HCT116 (cell line): ENCODE results near the gene S100Z. TPM values are rescaled to one million over a fixed set of nuclear protein-coding genes. Genes with fewer than 3 reads are reported as not detected.
"Not testable (repeated sequence)": the region's sequence is repeated elsewhere in the genome, so short reads cannot be mapped to it uniquely, and the experiment has no call there.

Experiments used
- ATAC-seq: fragments of 200-7000 bp; cut with Tn5 transposase; 2 replicates; pipeline ENCODE4 v1.9.1; 2020; ENCODE audit warnings: mild to moderate bottlenecking, moderate library complexity
- BruUV-seq: library from RNA; stranded (reverse); fragments of 400-500 nt; replicated peaks from 2 replicates; lab custom pipeline; 2021; lab: Mats Ljungman, UMichigan
- CTCF ChIA-PET: fragments of 300-600 bp; sonication (Branson Sonifier 250); formaldehyde crosslinking; loops from one replicate; lab custom pipeline; 2021; ENCODE audit warnings: antibody characterized with exemption; lab: Charles Lee
- POLR2A ChIA-PET: fragments of 300-600, 350-600 bp; sonication (Branson Sonifier 250); formaldehyde crosslinking; loops from one replicate; lab custom pipeline; 2021; ENCODE audit warnings: antibody characterized with exemption; lab: Charles Lee
- RAD21 ChIA-PET, 2 experiments: fragments of 300-600 bp; sonication (Branson Sonifier 250); formaldehyde crosslinking; loops; one replicate each; lab custom pipeline; 2023; ENCODE audit warnings: low total read pairs in 2 of 2; ENCODE audit not compliant: uncharacterized antibody in 2 of 2, unreplicated experiment in 2 of 2, low non-redundant PET in 1 of 2; lab: Charles Lee
- DNase-seq: peaks from one replicate; pipeline ENCODE4 v3.0.0-alpha.2; 2010; ENCODE audit warnings: low read depth, low spot score
- H2AFZ ChIP-seq: fragments of 200-600 bp; shearing (Covaris generic), sonication (generic); 2 replicates; pipeline ENCODE4 v1.6.1; 2017; ENCODE audit warnings: low read depth, mixed run types, mixed read lengths, antibody characterized with exemption, low read length; ENCODE audit not compliant: poor library complexity, severe bottlenecking
- H3K27ac ChIP-seq: 2 replicates; pipeline ENCODE4 v1.5.1; 2012; ENCODE audit warnings: low read depth, low read length
- H3K27me3 ChIP-seq: fragments of 200-600 bp; sonication (generic); 2 replicates; pipeline ENCODE4 v1.6.1; 2016; ENCODE audit warnings: mixed run types, low read length, mixed read lengths; ENCODE audit not compliant: insufficient read depth
- H3K36me3 ChIP-seq, 2 experiments: fragments of 200-500 bp in 1 of 2; fragments of 200-600 bp in 1 of 2; sonication (Bioruptor generic) in 1 of 2; sonication (generic) in 1 of 2; 2 replicates each; pipeline versions ENCODE4 v1.5.1 to v1.6.1; 2014 to 2016; ENCODE audit warnings: low read length in 2 of 2, inconsistent platforms in 1 of 2, mixed read lengths in 1 of 2, mixed run types in 1 of 2; ENCODE audit not compliant: insufficient read depth in 2 of 2, control insufficient read depth in 1 of 2
- H3K4me1 ChIP-seq, 2 experiments: fragments of 200-600 bp in 1 of 2; sonication (generic) in 1 of 2; 2 replicates each; pipeline versions ENCODE4 v1.5.1 to v1.6.1; 2012 to 2017; ENCODE audit warnings: low read length in 2 of 2, inconsistent platforms in 1 of 2, mild to moderate bottlenecking in 1 of 2, mixed read lengths in 1 of 2, mixed run types in 1 of 2, moderate library complexity in 1 of 2; ENCODE audit not compliant: insufficient read depth in 2 of 2, control insufficient read depth in 1 of 2
- H3K4me2 ChIP-seq: fragments of 200-600 bp; sonication (generic); 2 replicates; pipeline ENCODE4 v1.6.1; 2017; ENCODE audit warnings: mixed run types, low read length, mixed read lengths
- H3K4me3 ChIP-seq, 2 experiments: fragments of 200-600 bp in 1 of 2; sonication (generic) in 1 of 2; replicated peaks in 1 of 2; 2 replicates each; pipeline ENCODE4 v1.5.1; 2011 to 2016; ENCODE audit warnings: low read length in 2 of 2, control low read depth in 1 of 2, low read depth in 1 of 2, mild to moderate bottlenecking in 1 of 2, mixed read lengths in 1 of 2, mixed run types in 1 of 2
- H3K79me2 ChIP-seq: fragments of 200-600 bp; sonication (generic); 2 replicates; pipeline ENCODE4 v1.6.1; 2017; ENCODE audit warnings: mild to moderate bottlenecking, mixed run types, low read length, moderate library complexity, mixed read lengths; ENCODE audit not compliant: insufficient read depth
- H3K9ac ChIP-seq: fragments of 200-600 bp; sonication (generic); 2 replicates; pipeline ENCODE4 v1.6.1; 2016; ENCODE audit warnings: low read length, mixed read lengths
- H3K9me2 ChIP-seq: fragments of 200-600 bp; sonication (generic), shearing (Covaris generic); 2 replicates; pipeline ENCODE4 v1.6.1; 2017; ENCODE audit warnings: mixed run types, mild to moderate bottlenecking, moderate library complexity; ENCODE audit not compliant: insufficient read depth
- H3K9me3 ChIP-seq, 2 experiments: fragments of 200-500 bp in 1 of 2; fragments of 200-600 bp in 1 of 2; sonication (Bioruptor generic) in 1 of 2; sonication (generic) in 1 of 2; 2 replicates each; pipeline ENCODE4 v1.6.1; 2014 to 2017; ENCODE audit warnings: low read length in 2 of 2, mixed read lengths in 2 of 2, inconsistent platforms in 1 of 2, low read depth in 1 of 2, mild to moderate bottlenecking in 1 of 2, mixed run types in 1 of 2, moderate library complexity in 1 of 2; ENCODE audit not compliant: control insufficient read depth in 1 of 2, insufficient read depth in 1 of 2
- H4K20me1 ChIP-seq: fragments of 200-600 bp; sonication (generic), shearing (Covaris generic); 2 replicates; pipeline ENCODE4 v1.6.1; 2017; ENCODE audit warnings: mixed run types, mild to moderate bottlenecking, moderate library complexity; ENCODE audit not compliant: insufficient read depth
- ELF1 ChIP-seq: IDR thresholded peaks from 2 replicates; pipeline ENCODE4 v1.6.1; 2012; ENCODE audit warnings: low read depth, borderline replicate concordance
- FOSL1 ChIP-seq: IDR thresholded peaks from 2 replicates; pipeline ENCODE4 v1.6.1; 2012; ENCODE audit warnings: low read depth
- JUND ChIP-seq: IDR thresholded peaks from 2 replicates; pipeline ENCODE4 v1.6.1; 2012
- SIN3A ChIP-seq: IDR thresholded peaks from 2 replicates; pipeline ENCODE4 v1.6.1; 2012; ENCODE audit warnings: low read depth
- SP1 ChIP-seq: IDR thresholded peaks from 2 replicates; pipeline ENCODE4 v1.6.1; 2012; ENCODE audit warnings: low read depth
- TCF7L2 ChIP-seq: IDR thresholded peaks from 2 replicates; pipeline ENCODE4 v1.7.0; 2011; ENCODE audit warnings: borderline replicate concordance, inconsistent platforms; ENCODE audit not compliant: insufficient read depth, insufficient read length; ENCODE audit errors: extremely low read depth
- ZFX ChIP-seq: fragments of 450-650 bp; IDR thresholded peaks from 2 replicates; pipeline ENCODE4 v1.6.1; 2017
- intact Hi-C: fragments of 100-400 bp; cut with micrococcal nuclease; formaldehyde crosslinking; loops from 2 replicates; pipeline ENCODE4 v1.10.0; 2022
- total RNA-seq: library from RNA; stranded (reverse); gene quantifications from one replicate; pipeline ENCODE4 v1.2.1, GENCODE V29; 2021; ENCODE audit not compliant: unreplicated experiment
- TF ChIP-seq, protein P1 (sequence below), 3 experiments: fragments of 200-600 bp in 1 of 3; sonication (generic) in 1 of 3; IDR thresholded peaks in 2 of 3; conservative IDR thresholded peaks in 1 of 3; 2 replicates each; pipeline ENCODE4 v1.5.1; 2012 to 2017; ENCODE audit warnings: low read depth in 2 of 3, low read length in 2 of 3, antibody characterized with exemption in 1 of 3, borderline replicate concordance in 1 of 3, control low read depth in 1 of 3, mild to moderate bottlenecking in 1 of 3, mixed read lengths in 1 of 3, mixed run types in 1 of 3, moderate library complexity in 1 of 3; ENCODE audit not compliant: insufficient read depth in 1 of 3

The S100Z gene
- total RNA-seq, 1 experiment from 2014 or later, result not detected

DNA sequence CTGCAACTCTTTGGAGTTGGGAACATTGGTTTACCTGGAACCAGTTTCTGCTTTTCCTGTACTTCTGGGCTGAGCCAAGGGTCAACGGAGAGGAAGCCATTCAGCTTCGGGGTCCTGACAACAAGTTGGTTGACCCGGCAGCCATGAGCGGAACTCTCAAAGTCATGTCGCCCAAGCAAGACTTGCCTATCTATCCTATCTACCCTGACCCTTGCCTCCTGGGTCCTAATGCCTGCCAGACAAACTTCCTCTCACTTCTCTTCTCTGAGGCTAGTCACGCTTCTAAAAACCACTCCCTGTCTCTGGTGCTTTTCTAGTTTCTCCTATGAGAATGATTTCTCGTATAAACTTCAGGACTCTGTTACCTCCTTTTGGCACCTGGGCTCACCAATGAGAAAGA lies 58.4 kb downstream of the S100Z start:
- CTCF ChIA-PET, result no interaction called here
- H4K20me1 ChIP-seq, result no peaks in the 10 kb centered on the region
- no peaks in the 10 kb centered on the region for H3K9me3 ChIP-seq
- H3K27ac ChIP-seq, result no peak overlapping the region
- DNase-seq (no peak), ATAC-seq (no peak)
- no peaks in the 10 kb centered on the region for H3K36me3 ChIP-seq
- RAD21 ChIA-PET, result no interaction called here
- no peak overlapping the region for H3K4me3 ChIP-seq
- H3K9me2 ChIP-seq, result no peaks in the 10 kb centered on the region
- no peaks in the 10 kb centered on the region for H3K27me3 ChIP-seq
- no peaks in the 10 kb centered on the region for H3K79me2 ChIP-seq
- H3K4me2 ChIP-seq, result no peak overlapping the region
- BruUV-seq, result no TSS peak
- no peak overlapping the region for H3K9ac ChIP-seq
- POLR2A ChIA-PET, result no interaction called here
- H3K4me1 ChIP-seq, result no peaks in the 10 kb centered on the region
- intact Hi-C loops, result no loop called here
- no peak overlapping the region for H2AFZ ChIP-seq
- TF ChIP-seq JUND (no peak), FOSL1 (no peak), SP1 (no peak), ZFX (no peak), TCF7L2 (no peak), SIN3A (no peak), ELF1 (no peak)
- TF ChIP-seq, protein P1, sequence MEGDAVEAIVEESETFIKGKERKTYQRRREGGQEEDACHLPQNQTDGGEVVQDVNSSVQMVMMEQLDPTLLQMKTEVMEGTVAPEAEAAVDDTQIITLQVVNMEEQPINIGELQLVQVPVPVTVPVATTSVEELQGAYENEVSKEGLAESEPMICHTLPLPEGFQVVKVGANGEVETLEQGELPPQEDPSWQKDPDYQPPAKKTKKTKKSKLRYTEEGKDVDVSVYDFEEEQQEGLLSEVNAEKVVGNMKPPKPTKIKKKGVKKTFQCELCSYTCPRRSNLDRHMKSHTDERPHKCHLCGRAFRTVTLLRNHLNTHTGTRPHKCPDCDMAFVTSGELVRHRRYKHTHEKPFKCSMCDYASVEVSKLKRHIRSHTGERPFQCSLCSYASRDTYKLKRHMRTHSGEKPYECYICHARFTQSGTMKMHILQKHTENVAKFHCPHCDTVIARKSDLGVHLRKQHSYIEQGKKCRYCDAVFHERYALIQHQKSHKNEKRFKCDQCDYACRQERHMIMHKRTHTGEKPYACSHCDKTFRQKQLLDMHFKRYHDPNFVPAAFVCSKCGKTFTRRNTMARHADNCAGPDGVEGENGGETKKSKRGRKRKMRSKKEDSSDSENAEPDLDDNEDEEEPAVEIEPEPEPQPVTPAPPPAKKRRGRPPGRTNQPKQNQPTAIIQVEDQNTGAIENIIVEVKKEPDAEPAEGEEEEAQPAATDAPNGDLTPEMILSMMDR (IDR thresholded peaks at IDR 0.05 in 2 of 3, conservative IDR thresholded peaks at IDR 0.05 in 1 of 3; ENCODE audit: borderline replicate concordance in 1 of 3, insufficient read depth in 1 of 3, low read depth in 2 of 3, low read length in 2 of 3), result no peak
- TF ChIP-seq, all 23 proteins: peak for 0

DNA sequence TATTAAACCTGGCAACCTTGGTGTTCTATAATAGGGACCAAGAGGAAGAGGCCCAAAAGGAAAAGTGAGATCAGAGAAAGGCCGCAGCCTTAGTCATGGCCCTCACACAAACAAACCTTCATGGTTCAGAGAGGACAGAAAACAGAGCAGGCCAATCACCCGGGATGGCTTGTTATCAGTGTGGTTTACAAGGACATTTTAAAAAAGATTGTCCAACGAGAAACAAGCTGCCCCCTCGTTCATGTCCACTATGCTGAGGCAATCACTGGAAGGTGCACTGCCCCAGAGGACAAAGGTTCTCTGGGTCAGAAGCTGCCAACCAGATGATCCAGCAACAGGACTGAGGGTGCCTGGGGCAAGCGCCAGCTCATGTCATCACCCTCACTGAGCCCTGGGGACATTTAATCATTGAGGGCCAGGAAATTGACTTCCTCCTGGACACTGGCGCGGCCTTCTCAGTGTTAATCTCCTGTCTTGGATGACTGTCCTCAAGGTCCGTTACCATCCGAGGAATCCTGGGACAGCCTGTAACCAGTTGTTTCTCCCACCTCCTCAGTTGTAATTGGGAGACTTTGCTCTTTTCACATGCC lies 60.6 kb downstream of the S100Z start:
- H3K36me3 ChIP-seq, H4K20me1 ChIP-seq, H3K27me3 ChIP-seq, BruUV-seq, H3K79me2 ChIP-seq, intact Hi-C loops, H2AFZ ChIP-seq, H3K4me1 ChIP-seq, H3K4me3 ChIP-seq, H3K27ac ChIP-seq, RAD21 ChIA-PET, H3K4me2 ChIP-seq, H3K9ac ChIP-seq, DNase-seq, ATAC-seq, POLR2A ChIA-PET, H3K9me2 ChIP-seq, CTCF ChIA-PET, H3K9me3 ChIP-seq: not testable (repeated sequence)

DNA sequence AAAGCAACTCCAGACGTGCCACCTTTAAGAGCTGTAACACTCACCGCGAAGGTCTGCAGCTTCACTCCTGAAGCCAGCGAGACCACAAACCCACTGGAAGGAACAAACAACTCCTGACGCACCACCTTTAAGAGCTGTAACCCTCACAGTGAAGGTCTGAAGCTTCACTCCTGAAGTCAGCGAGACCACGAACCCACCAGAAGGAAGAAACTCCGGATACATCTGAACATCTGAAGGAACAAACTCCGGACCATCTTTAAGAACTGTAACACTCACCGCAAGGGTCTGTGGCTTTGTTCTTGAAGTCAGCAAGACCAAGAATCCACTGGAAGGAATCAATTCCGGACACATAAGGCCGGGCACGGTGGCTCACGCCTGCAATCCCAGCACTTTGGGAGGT lies 64.9 kb downstream of the S100Z start:
- H3K4me3 ChIP-seq, H3K9ac ChIP-seq, DNase-seq, POLR2A ChIA-PET, ATAC-seq, intact Hi-C loops, CTCF ChIA-PET, H2AFZ ChIP-seq, H3K9me3 ChIP-seq, H3K27ac ChIP-seq, H3K4me2 ChIP-seq, H3K79me2 ChIP-seq, H3K27me3 ChIP-seq, BruUV-seq, H3K9me2 ChIP-seq, RAD21 ChIA-PET, H3K36me3 ChIP-seq, H4K20me1 ChIP-seq, H3K4me1 ChIP-seq: not testable (repeated sequence)
